GM18507 (cell line): Measurements from ENCODE around the gene CDX1.

ENCODE experiments used
- DNase-seq: peaks from one replicate; pipeline ENCODE4 v3.0.0; 2011; ENCODE audit warnings: low read depth; ENCODE audit not compliant: insufficient read length; ENCODE audit errors: extremely low spot score
- FAIRE-seq: peaks from 2 replicates; lab custom pipeline; 2011; peaks lifted over from hg19 to GRCh38; lab: Jason Lieb, UNC

CDX1 gene

DNA sequence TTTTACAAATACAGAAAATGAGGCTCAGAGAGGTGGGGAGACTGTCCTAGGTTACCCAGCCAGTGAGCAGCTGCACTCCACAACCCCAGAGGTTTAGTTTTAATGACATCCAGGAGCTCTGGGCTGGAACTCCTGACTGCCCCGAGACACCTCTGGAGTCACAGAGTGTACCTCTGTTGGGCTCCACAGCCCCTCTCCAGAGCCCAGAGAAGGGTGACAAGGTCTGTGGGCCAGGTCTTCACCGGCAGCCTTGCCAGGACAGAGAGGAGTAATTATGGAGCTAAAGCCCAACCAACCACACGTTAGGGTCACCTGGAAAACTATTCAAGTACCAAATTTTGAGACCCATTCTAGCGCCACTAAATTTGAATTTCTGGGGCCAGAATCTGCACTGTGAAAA, 11.1 kb downstream of the CDX1 start:
- DNase-seq, result no peak
- no peak for FAIRE-seq

DNA sequence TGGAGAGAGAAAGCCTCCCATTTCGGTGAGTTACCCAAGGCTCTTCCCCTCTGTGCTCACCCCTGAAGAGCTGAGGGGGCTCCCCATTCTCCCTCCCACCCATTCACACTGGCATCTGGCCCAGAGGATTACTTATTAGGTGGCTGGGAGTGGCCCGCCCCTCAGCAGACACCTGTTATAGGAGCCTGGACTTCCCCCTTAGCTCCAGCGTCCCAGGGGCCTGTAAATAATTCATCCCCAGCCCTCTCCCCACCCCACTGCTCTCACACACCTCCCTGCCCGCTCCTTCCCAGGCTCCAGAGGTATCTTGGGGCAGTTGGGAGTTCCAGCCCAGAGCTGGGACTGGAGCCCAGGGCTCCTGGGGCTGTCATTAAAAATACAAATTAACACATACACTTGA, 11.7 kb downstream of the CDX1 start:
- FAIRE-seq, result peak; percentile 36
- DNase-seq, result peak; percentile 35

DNA sequence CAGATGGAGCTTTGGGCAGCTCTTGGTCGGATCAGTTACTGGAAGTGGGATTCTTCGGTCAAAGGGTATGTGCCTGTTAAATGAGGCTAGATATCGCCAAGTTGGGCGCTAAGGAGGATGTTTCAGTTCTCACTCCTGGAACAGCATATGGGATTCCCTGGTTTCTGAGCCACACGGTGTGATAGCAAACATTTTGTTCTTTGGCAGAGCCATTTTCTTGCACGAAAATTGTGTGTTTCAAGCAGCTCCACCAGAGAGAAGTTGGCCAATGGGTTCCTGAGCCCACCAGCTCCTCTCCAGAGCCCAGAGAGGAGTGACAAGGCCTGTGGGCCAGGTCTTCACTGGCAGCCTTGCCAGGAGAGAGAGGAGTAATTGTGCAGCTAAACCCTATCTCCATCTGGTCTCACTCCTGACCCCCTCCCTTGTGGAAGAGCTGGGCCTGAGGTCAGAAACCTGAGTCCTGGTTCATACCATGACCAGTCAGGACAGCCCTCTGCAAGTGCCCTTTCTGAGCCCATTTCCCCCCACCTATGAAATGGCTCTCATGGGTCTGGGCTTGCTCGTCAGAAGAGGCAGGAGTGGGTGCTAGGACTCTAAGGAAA, 12.5 kb downstream of the CDX1 start:
- FAIRE-seq (no peak), DNase-seq (no peak)

DNA sequence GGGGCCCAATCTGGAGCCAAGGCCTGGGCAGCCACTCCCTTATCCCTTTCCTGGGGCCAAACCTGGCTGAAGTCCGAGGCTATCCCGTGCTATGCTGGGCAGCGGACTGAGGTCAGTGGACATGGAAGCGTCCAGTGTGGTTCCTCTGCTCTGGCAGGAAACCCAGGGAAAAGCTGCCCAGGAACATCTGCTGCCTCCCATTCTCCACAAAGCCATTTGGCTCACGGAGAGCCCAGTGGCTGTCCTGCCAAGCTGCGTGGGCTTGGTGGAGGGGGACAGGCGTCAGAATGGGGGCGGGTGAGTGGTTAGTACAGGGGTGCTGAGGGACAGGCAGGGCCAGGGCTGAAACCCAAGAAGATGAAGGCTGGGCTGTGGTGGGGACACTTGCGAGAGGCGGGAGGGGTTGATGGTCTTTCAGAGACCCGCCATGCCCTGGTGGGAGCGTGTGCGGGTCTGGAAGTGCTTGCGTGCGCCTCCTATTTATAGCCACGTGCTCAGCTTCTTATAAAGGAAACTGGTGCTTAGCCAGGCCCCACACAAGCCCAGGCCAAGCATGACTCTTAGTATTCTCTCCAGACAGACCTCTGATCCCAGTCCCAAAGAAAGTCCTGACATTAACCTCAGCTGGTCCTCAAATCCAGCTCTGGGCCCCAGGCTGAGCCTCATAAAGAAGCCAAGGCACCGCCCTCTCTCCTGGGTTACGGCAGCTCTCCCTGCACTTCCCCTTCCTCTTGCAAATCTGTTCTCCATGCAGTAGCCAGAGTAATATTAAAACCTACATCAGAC, 13.9 kb downstream of the CDX1 start:
- DNase-seq, result no peak
- no peak for FAIRE-seq

DNA sequence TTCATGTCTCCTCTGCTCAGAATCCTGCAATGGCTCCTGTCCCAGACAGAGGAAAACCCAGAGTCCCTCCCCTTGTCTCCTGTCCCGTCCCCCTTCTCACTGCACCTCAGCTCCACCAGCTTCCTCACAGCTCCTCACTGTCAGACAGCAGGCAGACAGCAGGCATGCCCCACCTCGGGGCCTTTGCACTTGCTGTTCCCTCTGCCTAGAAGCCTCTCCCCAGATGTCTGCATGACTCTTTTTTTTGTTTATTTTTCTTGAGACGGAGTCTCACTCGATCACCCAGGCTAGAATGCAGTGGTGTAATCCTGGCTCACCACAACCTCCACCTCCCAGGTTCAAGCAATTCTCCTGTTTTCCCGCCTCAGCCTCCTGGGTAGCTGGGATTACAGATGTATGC, 14.4 kb downstream of the CDX1 start:
- no peak for FAIRE-seq
- no peak for DNase-seq

DNA sequence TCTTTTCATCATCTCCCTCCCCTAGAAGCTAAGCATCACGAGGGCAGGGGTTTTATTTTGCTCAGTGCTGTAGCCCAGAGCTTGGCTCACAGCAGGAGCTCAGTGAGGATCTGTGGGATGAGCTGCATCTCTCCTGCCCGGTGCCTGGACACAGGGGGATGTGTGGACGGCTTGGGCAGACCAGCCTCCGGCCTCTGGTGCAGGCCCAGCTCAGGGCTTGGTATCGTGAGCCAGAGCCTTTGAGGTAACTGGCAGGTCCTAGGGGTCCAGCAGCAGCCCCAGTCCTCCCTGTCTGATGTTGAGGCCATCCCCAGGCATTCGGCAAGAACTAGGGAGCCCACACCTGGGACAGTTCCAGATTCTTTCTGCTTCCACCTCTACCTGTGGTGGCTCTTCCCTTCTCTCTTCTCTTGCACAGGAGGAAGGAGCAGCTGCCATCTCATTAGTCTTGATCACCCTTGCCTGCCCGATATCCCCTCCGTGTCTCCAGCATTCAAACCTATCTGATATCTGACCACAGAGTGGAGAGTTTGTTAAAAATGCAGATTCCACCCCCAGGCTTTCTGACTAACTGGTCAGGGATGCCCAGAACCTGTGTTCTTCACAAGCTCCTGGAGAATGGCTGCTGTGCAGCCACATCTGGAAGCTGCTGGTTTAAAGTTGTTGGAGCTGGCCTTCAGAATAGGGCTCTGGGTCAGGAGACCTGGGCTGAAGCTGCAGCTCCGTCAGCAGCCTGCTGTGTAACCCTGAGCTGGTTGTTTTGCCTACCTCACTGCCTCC, 15.4 kb downstream of the CDX1 start:
- no peak for DNase-seq
- FAIRE-seq, result no peak

DNA sequence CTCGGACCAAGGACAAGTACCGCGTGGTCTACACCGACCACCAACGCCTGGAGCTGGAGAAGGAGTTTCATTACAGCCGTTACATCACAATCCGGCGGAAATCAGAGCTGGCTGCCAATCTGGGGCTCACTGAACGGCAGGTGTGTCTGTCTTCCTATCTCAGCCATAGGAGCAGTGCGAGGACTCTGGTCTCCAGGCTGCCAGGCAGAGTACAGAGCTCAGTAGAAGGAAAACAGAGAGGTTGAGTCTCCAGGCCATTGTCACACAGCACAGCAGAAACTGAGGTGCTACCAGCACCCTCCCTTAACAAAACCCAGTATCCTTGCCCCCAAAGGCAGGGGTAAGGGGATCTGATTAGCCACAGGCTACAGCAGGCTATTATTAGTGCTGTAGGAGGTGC, 16.2 kb downstream of the CDX1 start:
- FAIRE-seq (no peak), DNase-seq (no peak)

DNA sequence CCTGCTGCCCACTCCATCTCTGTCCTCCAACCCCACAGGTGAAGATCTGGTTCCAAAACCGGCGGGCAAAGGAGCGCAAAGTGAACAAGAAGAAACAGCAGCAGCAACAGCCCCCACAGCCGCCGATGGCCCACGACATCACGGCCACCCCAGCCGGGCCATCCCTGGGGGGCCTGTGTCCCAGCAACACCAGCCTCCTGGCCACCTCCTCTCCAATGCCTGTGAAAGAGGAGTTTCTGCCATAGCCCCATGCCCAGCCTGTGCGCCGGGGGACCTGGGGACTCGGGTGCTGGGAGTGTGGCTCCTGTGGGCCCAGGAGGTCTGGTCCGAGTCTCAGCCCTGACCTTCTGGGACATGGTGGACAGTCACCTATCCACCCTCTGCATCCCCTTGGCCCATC, 16.9 kb downstream of the CDX1 start:
- no peak for DNase-seq
- FAIRE-seq, result no peak

DNA sequence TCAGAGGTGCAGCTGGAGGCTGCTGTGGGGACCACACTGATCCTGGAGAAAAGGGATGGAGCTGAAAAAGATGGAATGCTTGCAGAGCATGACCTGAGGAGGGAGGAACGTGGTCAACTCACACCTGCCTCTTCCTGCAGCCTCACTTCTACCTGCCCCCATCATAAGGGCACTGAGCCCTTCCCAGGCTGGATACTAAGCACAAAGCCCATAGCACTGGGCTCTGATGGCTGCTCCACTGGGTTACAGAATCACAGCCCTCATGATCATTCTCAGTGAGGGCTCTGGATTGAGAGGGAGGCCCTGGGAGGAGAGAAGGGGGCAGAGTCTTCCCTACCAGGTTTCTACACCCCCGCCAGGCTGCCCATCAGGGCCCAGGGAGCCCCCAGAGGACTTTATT, 17.4 kb downstream of the CDX1 start:
- DNase-seq (no peak), FAIRE-seq (no peak)

DNA sequence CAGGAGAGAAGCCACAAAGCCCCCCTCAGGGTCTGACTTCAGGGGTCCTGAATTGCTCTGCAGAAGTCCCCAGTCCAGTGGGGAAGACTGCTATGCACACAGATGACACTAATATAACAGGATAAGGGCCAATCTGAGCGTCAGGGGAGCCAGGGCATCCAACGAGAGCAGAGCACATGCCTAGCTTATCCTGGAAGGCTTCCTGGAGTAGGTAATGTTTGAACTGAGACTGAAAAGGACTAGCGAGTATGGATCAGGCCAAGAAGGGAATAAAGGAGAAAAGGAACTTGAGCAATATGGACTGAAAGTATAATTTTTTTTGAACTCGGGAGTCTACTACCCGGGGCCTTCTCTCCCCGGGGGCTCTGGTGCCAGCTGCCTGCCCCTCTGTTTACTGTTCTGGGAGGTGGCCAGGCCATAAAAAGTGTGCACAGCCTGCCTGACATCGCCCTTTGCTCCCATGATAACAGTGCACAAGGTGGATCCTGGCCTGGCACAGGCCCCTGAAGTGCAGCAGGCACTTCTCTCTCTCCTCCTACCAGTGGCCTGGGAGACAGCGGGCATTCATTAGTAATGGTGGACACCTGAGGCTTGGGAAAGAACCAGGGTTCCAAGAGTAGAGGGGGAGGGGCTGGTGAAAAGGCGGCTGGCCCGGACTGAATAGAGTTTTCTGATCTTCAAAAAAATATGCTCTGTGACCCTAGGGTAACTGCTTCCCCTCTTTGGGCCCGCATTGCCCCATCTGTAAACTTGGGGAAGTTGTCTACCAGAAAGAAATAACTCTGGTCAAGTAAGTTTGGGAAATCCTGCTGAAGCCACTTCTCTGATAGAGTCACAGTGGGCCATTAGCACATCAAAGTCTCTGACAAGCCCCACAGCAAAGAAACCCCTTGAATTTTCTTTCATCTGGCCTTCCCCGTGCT, 18.7 kb downstream of the CDX1 start:
- FAIRE-seq, result no peak
- DNase-seq, result no peak

DNA sequence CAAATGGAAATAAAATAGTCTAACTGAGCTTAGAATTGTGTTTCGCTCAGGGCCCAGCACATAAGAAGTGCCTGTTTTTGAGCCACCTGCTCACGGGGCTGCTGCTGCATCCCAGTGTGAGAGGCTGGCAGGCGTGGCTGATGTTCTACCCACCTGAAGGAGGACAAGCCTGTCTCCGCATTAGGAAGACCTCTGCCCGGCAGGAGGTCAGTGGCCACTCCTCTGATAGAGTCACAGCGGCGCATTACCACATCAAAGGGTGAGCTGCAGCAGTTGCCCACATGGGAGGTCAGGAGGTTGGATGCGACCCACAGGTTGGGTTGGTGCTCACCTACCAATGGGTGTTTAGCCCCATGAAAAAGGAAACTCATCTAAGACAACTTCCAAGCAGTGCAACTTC, 19.6 kb downstream of the CDX1 start:
- DNase-seq (no peak), FAIRE-seq (no peak)

DNA sequence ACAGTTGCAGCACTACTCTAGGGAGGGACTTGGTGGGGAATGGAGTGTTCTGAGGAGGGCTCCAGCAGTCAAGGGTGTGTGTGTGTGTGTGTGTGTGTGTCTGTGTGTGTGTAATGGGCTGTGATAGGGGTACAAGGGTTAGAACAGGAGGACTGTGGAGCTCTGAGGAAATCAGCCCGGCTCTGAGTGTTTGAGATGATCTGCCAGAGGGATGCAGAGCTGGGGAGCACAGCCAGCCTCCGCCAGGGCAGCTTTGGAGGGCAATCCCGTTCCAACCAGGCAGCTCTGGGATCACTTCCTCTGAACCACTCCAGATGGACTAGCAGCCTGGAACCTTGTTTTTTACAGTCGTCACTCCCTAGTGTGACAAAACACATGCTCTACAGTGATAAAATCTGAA, 20.3 kb downstream of the CDX1 start:
- FAIRE-seq (no peak), DNase-seq (no peak)

DNA sequence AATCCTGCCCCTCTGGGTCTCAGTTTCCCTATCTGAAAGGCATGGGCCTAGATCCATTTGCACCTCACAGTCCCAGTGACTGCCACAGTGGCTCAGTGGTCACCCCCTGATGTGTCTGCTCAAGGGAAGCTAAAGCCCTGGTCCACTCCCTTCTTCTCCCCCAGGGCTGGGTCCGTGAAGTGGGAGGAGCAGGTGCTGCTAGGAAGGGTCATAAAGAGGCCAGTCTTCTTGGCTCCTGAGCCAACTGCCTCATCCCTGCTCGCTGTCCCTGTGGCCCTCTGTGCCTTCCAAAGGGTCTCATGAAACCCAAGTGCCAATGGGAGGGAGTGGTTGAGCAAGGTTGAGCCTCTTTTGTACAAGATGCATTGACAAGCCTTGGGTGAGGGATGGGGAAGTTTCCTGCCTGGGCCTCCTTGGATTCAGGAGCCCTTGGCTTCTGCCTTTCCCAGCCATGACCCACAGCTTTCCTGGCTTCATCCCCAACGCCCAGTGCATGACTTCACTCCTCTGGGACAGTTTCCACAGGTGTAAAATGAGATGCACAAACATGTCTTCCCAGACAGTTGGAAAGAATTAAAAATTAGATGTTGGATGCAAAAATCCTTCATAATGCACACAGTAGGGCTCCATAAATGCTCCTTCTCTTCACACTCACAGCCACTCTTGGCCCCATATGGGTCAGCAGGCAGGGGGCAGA, 21.7 kb downstream of the CDX1 start:
- FAIRE-seq, result no peak
- DNase-seq, result no peak

DNA sequence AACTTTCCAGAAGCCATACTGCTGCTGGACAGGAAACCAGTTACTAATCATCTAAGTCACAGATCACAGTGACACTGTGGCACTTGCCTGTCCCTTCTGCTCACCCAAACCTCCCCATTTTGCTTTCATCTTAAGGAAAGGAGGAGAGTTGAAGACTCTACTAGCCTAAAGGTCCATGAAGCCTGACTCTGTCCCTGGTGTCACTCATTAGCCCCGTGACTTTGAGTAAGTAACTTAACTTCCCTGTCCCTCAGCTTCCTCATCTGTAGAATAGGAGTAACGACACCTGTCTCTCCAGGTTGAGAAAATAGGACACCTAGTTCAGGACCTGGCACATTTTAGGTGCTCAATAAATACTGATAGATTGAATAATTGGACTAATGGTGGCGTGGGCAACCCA, 22.7 kb downstream of the CDX1 start:
- DNase-seq (no peak), FAIRE-seq (no peak)

DNA sequence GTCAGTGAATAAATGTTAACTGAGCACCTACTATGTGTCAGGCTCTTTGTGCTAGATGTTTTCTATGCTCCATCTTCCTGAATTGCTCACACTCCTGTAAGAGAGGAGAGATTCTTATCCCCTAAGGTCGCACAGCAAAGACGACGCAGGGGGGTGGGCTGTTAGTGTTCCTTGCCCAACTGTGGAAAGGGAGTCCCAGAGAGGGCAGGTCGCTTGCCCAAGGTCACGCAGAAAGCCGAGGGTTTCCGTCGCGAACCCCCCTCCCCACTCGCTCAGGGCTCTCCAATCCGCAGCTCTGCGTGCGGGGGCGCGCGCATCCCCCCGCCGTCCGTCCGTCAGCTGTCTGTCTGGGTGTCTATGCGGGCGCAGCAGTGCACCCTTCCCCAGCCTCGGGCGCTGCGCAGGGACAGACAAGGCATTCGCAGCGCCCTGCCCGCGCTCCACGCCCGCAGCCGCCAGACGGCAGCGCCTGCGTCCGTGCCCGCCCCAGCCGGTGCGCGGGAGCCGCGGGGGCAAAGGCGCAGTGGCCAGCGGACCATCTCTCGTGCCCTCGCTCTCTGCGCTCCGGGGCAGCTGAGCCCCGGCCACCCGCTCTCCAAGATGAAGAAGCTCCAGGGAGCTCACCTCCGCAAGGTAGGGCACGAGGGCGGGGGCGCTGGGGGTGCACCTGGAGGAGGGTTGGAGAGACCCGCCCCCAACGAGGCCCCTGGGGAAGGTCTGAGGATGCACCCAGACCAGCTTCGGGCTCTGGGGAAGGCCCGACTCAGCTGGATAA, 23.3 kb downstream of the CDX1 start, which contains the start of gene SLC6A7:
SLC6A7 (plus strand) TSS at position 335 of the 775 bp plus-strand sequence; CDS start at position 601, 266 bp downstream.
- no peak for DNase-seq
- FAIRE-seq, result no peak

DNA sequence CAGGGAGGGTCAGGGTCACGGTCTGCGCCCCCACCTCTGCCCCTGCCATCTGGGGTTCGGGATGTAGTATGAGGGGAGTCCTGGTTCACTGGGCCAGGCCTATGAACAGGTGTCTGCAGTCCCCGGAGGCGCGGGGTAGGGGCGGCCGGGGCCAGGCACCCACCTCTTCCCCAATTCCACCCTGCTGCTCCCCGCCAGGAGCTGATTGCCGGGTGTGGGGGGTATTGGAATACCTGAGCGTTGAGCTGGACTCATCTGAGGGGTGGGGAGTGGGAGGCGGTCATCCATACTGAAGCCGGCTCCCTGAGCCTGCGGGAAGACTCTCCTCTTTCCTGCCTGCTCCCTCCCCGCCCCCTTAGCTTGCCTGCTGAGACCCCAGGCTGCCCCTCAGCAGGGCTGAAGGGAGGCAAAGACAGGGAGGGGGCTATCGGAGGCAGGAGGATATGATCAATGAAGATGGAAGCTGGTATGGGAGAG, 24.0 kb downstream of the CDX1 start:
- DNase-seq (no peak), FAIRE-seq (no peak)

DNA sequence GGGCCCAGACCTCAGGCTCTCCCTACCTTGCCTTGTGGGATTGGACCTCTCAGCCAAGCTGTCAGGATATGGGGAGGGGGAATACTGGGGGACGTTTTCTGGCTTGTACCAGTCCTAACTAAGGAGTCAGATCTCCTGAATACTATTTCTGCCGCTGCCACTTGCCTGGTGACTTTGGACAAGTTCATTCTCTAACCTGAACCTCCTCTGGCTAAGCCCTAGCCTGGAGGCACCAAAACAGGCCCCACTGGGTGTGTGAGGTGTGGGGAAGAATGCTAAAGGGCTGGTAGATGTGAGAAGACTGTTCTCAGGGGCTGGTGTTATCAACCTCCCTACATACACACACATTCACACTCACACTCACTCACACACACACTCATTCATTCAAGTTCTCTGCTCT, 24.4 kb downstream of the CDX1 start:
- no peak for DNase-seq
- no peak for FAIRE-seq

DNA sequence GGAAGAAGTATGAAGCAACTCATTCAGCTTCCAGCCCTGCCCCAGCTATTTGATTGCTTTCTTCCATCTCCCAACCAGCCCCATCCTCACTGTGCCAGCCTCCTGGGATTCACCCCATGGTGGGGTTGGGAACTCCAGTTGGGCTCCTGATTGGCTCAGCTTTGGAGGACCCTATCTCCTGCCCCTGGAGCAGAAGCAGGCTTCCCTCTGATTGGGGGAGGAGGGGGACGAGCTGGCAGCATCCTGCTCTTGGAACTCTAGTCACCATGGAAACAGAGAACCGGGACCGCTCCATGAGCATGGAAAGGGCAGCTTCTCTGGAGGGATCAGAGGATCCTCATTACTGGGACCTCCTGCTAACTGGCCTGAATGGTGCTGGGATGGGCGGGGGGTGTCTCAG, 25.9 kb downstream of the CDX1 start:
- FAIRE-seq (no peak), DNase-seq (no peak)
